IMR-90 (cell line): ENCODE results near the gene SIN3B. TPM values are rescaled to one million over a fixed set of nuclear protein-coding genes. Genes with fewer than 3 reads are reported as not detected.

ENCODE experiments used
- ATAC-seq: fragments of 200-7000 bp; cut with Tn5 transposase; 2 replicates; pipeline ENCODE4 v1.9.1; 2020; ENCODE audit warnings: low read depth, mild to moderate bottlenecking, moderate library complexity
- BruUV-seq: library from RNA; stranded (reverse); fragments of 400-500 nt; replicated peaks from 2 replicates; lab custom pipeline; 2021; lab: Mats Ljungman, UMichigan
- CTCF ChIA-PET: fragments of 300-600 bp; formaldehyde crosslinking; extraction: SDS; loops from one replicate; lab custom pipeline; 2021; ENCODE audit warnings: antibody characterized with exemption; lab: Yijun Ruan, JAX
- POLR2A ChIA-PET: fragments of 300-600 bp; sonication (Branson Sonifier 250); formaldehyde crosslinking; loops from one replicate; lab custom pipeline; 2022; ENCODE audit warnings: antibody characterized with exemption; ENCODE audit not compliant: unreplicated experiment; lab: Charles Lee
- DNase-seq: peaks from one replicate; pipeline ENCODE4 v3.0.0; 2013
- H2AFZ ChIP-seq: replicated peaks from 2 replicates; pipeline ENCODE3; 2013; ENCODE audit warnings: low read length, mild to moderate bottlenecking; ENCODE audit not compliant: poor library complexity
- H2AK5ac ChIP-seq: 2 replicates; pipeline ENCODE4 v1.6.1; 2013; ENCODE audit warnings: low read depth, low read length, inconsistent platforms
- H2AK9ac ChIP-seq: replicated peaks from 2 replicates; pipeline ENCODE3; 2013; ENCODE audit warnings: mild to moderate bottlenecking, low read depth, low read length, moderate library complexity; ENCODE audit not compliant: poor library complexity
- H2BK120ac ChIP-seq: 2 replicates; pipeline ENCODE4 v1.6.1; 2013; ENCODE audit warnings: low read depth, low read length, inconsistent platforms
- H2BK15ac ChIP-seq: 3 replicates; pipeline ENCODE4 v1.6.1; 2013; ENCODE audit warnings: low read depth, low read length, inconsistent platforms
- H2BK20ac ChIP-seq: 2 replicates; pipeline ENCODE4 v1.6.1; 2013; ENCODE audit warnings: low read depth, mild to moderate bottlenecking, inconsistent platforms, low read length, moderate library complexity
- H2BK5ac ChIP-seq: 2 replicates; pipeline ENCODE4 v1.6.1; 2013; ENCODE audit warnings: mild to moderate bottlenecking, low read depth, low read length, inconsistent platforms; ENCODE audit not compliant: poor library complexity, severe bottlenecking
- H3K14ac ChIP-seq: replicated peaks from 2 replicates; pipeline ENCODE4 v1.6.1; 2013; ENCODE audit warnings: low read depth, low read length, inconsistent platforms
- H3K18ac ChIP-seq: 2 replicates; pipeline ENCODE4 v1.6.1; 2013; ENCODE audit warnings: low read depth, low read length, control low read depth
- H3K23ac ChIP-seq: 2 replicates; pipeline ENCODE4 v1.6.1; 2013; ENCODE audit warnings: low read depth, low read length, inconsistent platforms
- H3K27ac ChIP-seq: 2 replicates; pipeline ENCODE4 v1.5.1; 2013; ENCODE audit warnings: mild to moderate bottlenecking, control low read depth, low read length; ENCODE audit not compliant: insufficient read depth
- H3K27me3 ChIP-seq: 2 replicates; pipeline ENCODE4 v1.6.1; 2013; ENCODE audit warnings: low read length; ENCODE audit not compliant: control insufficient read depth, insufficient read depth
- H3K36me3 ChIP-seq: 2 replicates; pipeline ENCODE4 v1.6.1; 2013; ENCODE audit warnings: low read length, mixed read lengths; ENCODE audit not compliant: control insufficient read depth, insufficient read depth
- H3K4ac ChIP-seq: 2 replicates; pipeline ENCODE4 v1.6.1; 2013; ENCODE audit warnings: low read depth, low read length, inconsistent platforms
- H3K4me1 ChIP-seq: 2 replicates; pipeline ENCODE4 v1.6.1; 2013; ENCODE audit warnings: low read length, mixed read lengths; ENCODE audit not compliant: control insufficient read depth, insufficient read depth
- H3K4me2 ChIP-seq: 2 replicates; pipeline ENCODE4 v1.6.1; 2013; ENCODE audit warnings: low read depth, mild to moderate bottlenecking, control low read depth, low read length, moderate library complexity
- H3K4me3 ChIP-seq: 2 replicates; pipeline ENCODE4 v1.5.1; 2013; ENCODE audit warnings: low read depth, mild to moderate bottlenecking, control low read depth, low read length, moderate library complexity; ENCODE audit not compliant: insufficient read depth
- H3K56ac ChIP-seq: 2 replicates; pipeline ENCODE4 v1.6.1; 2013; ENCODE audit warnings: low read length, inconsistent platforms; ENCODE audit not compliant: insufficient read depth; ENCODE audit errors: extremely low read depth
- H3K79me1 ChIP-seq, 2 experiments: 2 replicates each; pipeline ENCODE4 v1.6.1; 2013; ENCODE audit warnings: low read length in 2 of 2, inconsistent platforms in 1 of 2, low read depth in 1 of 2
- H3K9ac ChIP-seq: 2 replicates; pipeline ENCODE4 v1.6.1; 2013; ENCODE audit warnings: low read depth, low read length, control low read depth
- H3K9me1 ChIP-seq: 2 replicates; pipeline ENCODE4 v1.6.1; 2013; ENCODE audit warnings: low read length, inconsistent platforms; ENCODE audit not compliant: insufficient read depth
- H3K9me3 ChIP-seq: 2 replicates; pipeline ENCODE4 v1.6.1; 2013; ENCODE audit warnings: low read length; ENCODE audit not compliant: control insufficient read depth, insufficient read depth
- H4K20me1 ChIP-seq: 2 replicates; pipeline ENCODE4 v1.6.1; 2013; ENCODE audit warnings: low read length, inconsistent platforms; ENCODE audit not compliant: insufficient read depth
- H4K5ac ChIP-seq: 2 replicates; pipeline ENCODE4 v1.6.1; 2013; ENCODE audit warnings: mild to moderate bottlenecking, low read depth, low read length, control low read depth
- H4K8ac ChIP-seq, 2 experiments: 2 replicates each; pipeline ENCODE4 v1.6.1; 2013; ENCODE audit warnings: low read depth in 2 of 2, low read length in 2 of 2, control low read depth in 1 of 2, inconsistent platforms in 1 of 2
- H4K91ac ChIP-seq: 2 replicates; pipeline ENCODE4 v1.6.1; 2013; ENCODE audit warnings: low read depth, low read length, inconsistent platforms; ENCODE audit not compliant: insufficient read depth
- BHLHE40 ChIP-seq: fragments of 150-350 bp; IDR thresholded peaks from 2 replicates; pipeline ENCODE4 v1.6.1; 2016; ENCODE audit warnings: mild to moderate bottlenecking, low read depth, low read length
- CHD1 ChIP-seq: IDR thresholded peaks from 2 replicates; pipeline ENCODE4 v1.6.1; 2012; ENCODE audit warnings: low read depth, low read length, improper control_type of control experiment
- CTCF ChIP-seq: conservative IDR thresholded peaks from 2 replicates; pipeline ENCODE4 v1.5.1; 2012; ENCODE audit warnings: mild to moderate bottlenecking, low read depth, low read length, improper control_type of control experiment
- FOS ChIP-seq: fragments of 150-350 bp; IDR thresholded peaks from 2 replicates; pipeline ENCODE4 v1.6.1; 2016; ENCODE audit warnings: low read depth, low read length
- MAFK ChIP-seq: IDR thresholded peaks from 2 replicates; pipeline ENCODE4 v1.6.1; 2012; ENCODE audit warnings: low read depth, low read length, improper control_type of control experiment
- MAZ ChIP-seq: IDR thresholded peaks from 2 replicates; pipeline ENCODE4 v1.6.1; 2012; ENCODE audit warnings: low read depth, mild to moderate bottlenecking, low read length, improper control_type of control experiment, moderate library complexity, borderline replicate concordance
- MXI1 ChIP-seq: IDR thresholded peaks from 2 replicates; pipeline ENCODE4 v1.6.1; 2012; ENCODE audit warnings: low read depth, mild to moderate bottlenecking, low read length, moderate library complexity, borderline replicate concordance
- NFE2L2 ChIP-seq: fragments of 150-350 bp; IDR thresholded peaks from 2 replicates; pipeline ENCODE4 v1.6.1; 2016; ENCODE audit warnings: low read depth, mild to moderate bottlenecking, low read length
- POLR2A ChIP-seq: IDR thresholded peaks from 2 replicates; pipeline ENCODE4 v1.6.1; 2012; ENCODE audit warnings: mild to moderate bottlenecking, low read depth, low read length
- RCOR1 ChIP-seq: IDR thresholded peaks from 2 replicates; pipeline ENCODE4 v1.6.1; 2012; ENCODE audit warnings: mild to moderate bottlenecking, low read length, improper control_type of control experiment; ENCODE audit not compliant: insufficient replicate concordance
- RFX5 ChIP-seq: IDR thresholded peaks from 2 replicates; pipeline ENCODE4 v1.8.0; 2012; ENCODE audit warnings: low read depth, mild to moderate bottlenecking, low read length, moderate library complexity
- USF2 ChIP-seq: fragments of 150-350 bp; IDR thresholded peaks from 2 replicates; pipeline ENCODE4 v1.6.1; 2017; ENCODE audit warnings: mild to moderate bottlenecking, antibody characterized with exemption, low read length, low read depth
- WGBS, 2 experiments: methylation state at CpG; one replicate each; pipeline versions ENCODE4 v1.1.5 to v1.1.7; 2013; ENCODE audit warnings: missing lambda C conversion rate in 2 of 2; ENCODE audit not compliant: insufficient read length in 1 of 2; ENCODE audit errors: extremely low coverage in 2 of 2; 5-methylcytosine and 5-hydroxymethylcytosine counted together
- dilution Hi-C: fragments of 300-500 bp; cut with HindIII; formaldehyde crosslinking; loops from one replicate; pipeline ENCODE4 v1.14.3; 2018; ENCODE audit warnings: low sequenced_read_pairs; ENCODE audit not compliant: unreplicated experiment
- in situ Hi-C: fragments of 300-500 bp; cut with MboI; formaldehyde crosslinking; loops from 3 replicates; pipeline ENCODE4 v1.14.3; 2019; ENCODE audit warnings: low sequenced_read_pairs, inconsistent platforms, mixed read lengths
- intact Hi-C: fragments of 100-400 bp; cut with micrococcal nuclease; formaldehyde crosslinking; loops from 2 replicates; pipeline ENCODE4 v1.10.0; 2022
- polyA plus RNA-seq, 3 experiments: library from polyadenylated mRNA; depleted of rRNA; stranded (reverse); fragments of >200 nt; gene quantifications; 2 replicates each; pipeline ENCODE4 v1.2.3, GENCODE V29; 2012; ENCODE audit warnings: low replicate concordance in 1 of 3
- total RNA-seq: library from RNA; depleted of rRNA; stranded (reverse); fragments of >200 nt; gene quantifications from 2 replicates; pipeline ENCODE4 v1.2.3, GENCODE V29; 2012
- TF ChIP-seq, protein P1 (sequence below): fragments of 150-350 bp; IDR thresholded peaks from 2 replicates; pipeline ENCODE4 v1.6.1; 2016; ENCODE audit warnings: low read depth, mild to moderate bottlenecking, low read length, moderate library complexity, borderline replicate concordance

Gene SIN3B
- total and polyA plus RNA-seq, 2 of the 4 experiments (the other 2 are of a cell fraction): 7.9 to 40.0 TPM

DNA sequence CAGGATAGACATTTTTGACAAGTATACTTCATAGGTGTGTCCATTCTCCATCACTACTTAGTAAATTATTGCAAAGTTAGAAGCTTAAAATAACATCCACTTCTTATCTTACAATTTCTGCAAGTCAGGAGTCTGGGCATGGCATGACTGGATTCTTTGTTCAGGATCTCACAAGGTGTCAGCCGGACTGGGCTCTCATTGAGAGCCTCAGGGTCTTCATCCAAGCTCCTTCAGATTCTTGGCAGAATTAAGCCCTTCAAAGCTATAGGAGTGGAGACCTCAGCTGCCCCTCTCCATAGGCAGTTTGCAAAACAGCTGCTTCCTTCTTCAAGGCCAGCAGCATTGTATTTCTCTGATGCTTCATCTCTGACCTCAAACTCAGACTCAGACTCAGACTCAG is 9.1 kb upstream of the SIN3B start:
- Histone ChIP-seq H3K23ac (no peak overlapping the region), H2AK9ac (no peak overlapping the region), H4K8ac (no peak overlapping the region), H3K9me1 (peaks cover 5% of the 10 kb centered on the region; the same call in 1 of the 2 replicates), H2AK5ac (no peak overlapping the region), H3K79me1 (no peaks in the 10 kb centered on the region), H3K36me3 (no peaks in the 10 kb centered on the region), H3K18ac (no peak overlapping the region), H2BK5ac (no peak overlapping the region), H2BK20ac (no peak overlapping the region), H3K56ac (no peak overlapping the region), H2AFZ (no peak overlapping the region), H4K20me1 (no peaks in the 10 kb centered on the region), H2BK120ac (no peak overlapping the region), H2BK15ac (no peak overlapping the region), H3K9ac (no peak overlapping the region), H4K91ac (no peak overlapping the region), H3K14ac (no peak overlapping the region), H3K27ac (no peak overlapping the region), H3K27me3 (peaks cover 2% of the 10 kb centered on the region; the same call in 1 of the 2 replicates), H3K4me1 (0 out of 2 replicates have a peak, but pooled peaks cover 1% of the 10 kb centered on the region), H4K5ac (no peak overlapping the region), H3K4me2 (no peak overlapping the region), H3K4me3 (no peak overlapping the region), H3K9me3 (peaks cover 9% of the 10 kb centered on the region), H3K4ac (no peak overlapping the region)
- intact Hi-C loops: no loop called here
- no CpG with 5 or more reads among the region's 1 CpG for WGBS, 2 experiments
- TF ChIP-seq MXI1: no peak
- TF ChIP-seq RFX5: no peak
- TF ChIP-seq MAZ: no peak
- TF ChIP-seq BHLHE40: no peak
- no peak for TF ChIP-seq USF2
- no peak for TF ChIP-seq MAFK
- TF ChIP-seq RCOR1: no peak
- TF ChIP-seq NFE2L2: no peak
- TF ChIP-seq, protein P1, sequence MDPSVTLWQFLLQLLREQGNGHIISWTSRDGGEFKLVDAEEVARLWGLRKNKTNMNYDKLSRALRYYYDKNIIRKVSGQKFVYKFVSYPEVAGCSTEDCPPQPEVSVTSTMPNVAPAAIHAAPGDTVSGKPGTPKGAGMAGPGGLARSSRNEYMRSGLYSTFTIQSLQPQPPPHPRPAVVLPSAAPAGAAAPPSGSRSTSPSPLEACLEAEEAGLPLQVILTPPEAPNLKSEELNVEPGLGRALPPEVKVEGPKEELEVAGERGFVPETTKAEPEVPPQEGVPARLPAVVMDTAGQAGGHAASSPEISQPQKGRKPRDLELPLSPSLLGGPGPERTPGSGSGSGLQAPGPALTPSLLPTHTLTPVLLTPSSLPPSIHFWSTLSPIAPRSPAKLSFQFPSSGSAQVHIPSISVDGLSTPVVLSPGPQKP: no peak
- TF ChIP-seq CTCF: no peak
- no peak for TF ChIP-seq FOS
- no peak for TF ChIP-seq CHD1
- no peak for TF ChIP-seq POLR2A
- ChIA-PET CTCF (no interaction called here), POLR2A (no interaction called here)
- dilution Hi-C loops: no loop called here
- DNase-seq (no peak), ATAC-seq (no peak)
- in situ Hi-C loops: no loop called here
- BruUV-seq: no TSS peak
